Common myeloid progenitor, CD34-positive (primary cell): ENCODE data around the gene THBS4.

Source experiments
- CTCF ChIA-PET: fragments of 350-600 bp; sonication (Branson Sonifier 250); formaldehyde crosslinking; loops from one replicate; lab custom pipeline; 2021; ENCODE audit warnings: antibody characterized with exemption; lab: Charles Lee
- POLR2A ChIA-PET: fragments of 350-600 bp; sonication (Branson Sonifier 250); formaldehyde crosslinking; loops from one replicate; lab custom pipeline; 2021; ENCODE audit warnings: antibody characterized with exemption; lab: Charles Lee
- DNase-seq, 3 donors: peaks; one replicate each; pipeline versions ENCODE4 v3.0.0 to v3.0.0-alpha.2; 2013
- H3K27ac ChIP-seq, 2 experiments: 1 replicate in 1 of 2; 2 replicates in 1 of 2; pipeline ENCODE4 v1.7.0; 2013; ENCODE audit warnings: inconsistent platforms in 2 of 2, low read length in 2 of 2, mild to moderate bottlenecking in 2 of 2, low read depth in 1 of 2, moderate library complexity in 1 of 2; ENCODE audit not compliant: severe bottlenecking in 2 of 2, insufficient read depth in 1 of 2, poor library complexity in 1 of 2
- H3K27me3 ChIP-seq, 5 experiments: replicated peaks in 2 of 5; 1 replicate in 3 of 5; 2 replicates in 2 of 5; pipeline versions ENCODE4 v1.6.1 to v1.7.0; 2013; ENCODE audit warnings: low read length in 4 of 5, mild to moderate bottlenecking in 2 of 5, moderate library complexity in 2 of 5, inconsistent platforms in 1 of 5; ENCODE audit not compliant: insufficient read depth in 5 of 5, control insufficient read depth in 4 of 5
- H3K36me3 ChIP-seq, 4 experiments: 1 replicate in 2 of 4; 2 replicates in 2 of 4; pipeline versions ENCODE4 v1.6.1 to v1.7.0; 2013; ENCODE audit warnings: low read length in 3 of 4, control low read depth in 1 of 4, mild to moderate bottlenecking in 1 of 4; ENCODE audit not compliant: control insufficient read depth in 4 of 4, insufficient read depth in 4 of 4
- H3K4me1 ChIP-seq, 4 experiments: 1 replicate in 3 of 4; 2 replicates in 1 of 4; pipeline versions ENCODE4 v1.6.1 to v1.7.1; 2013; ENCODE audit warnings: low read length in 3 of 4, mild to moderate bottlenecking in 3 of 4, control low read depth in 1 of 4, inconsistent platforms in 1 of 4, moderate library complexity in 1 of 4; ENCODE audit not compliant: control insufficient read depth in 4 of 4, insufficient read depth in 4 of 4; ENCODE audit errors: control extremely low read depth in 1 of 4
- H3K4me3 ChIP-seq, 7 experiments: 1 replicate in 4 of 7; 2 replicates in 3 of 7; pipeline versions ENCODE4 v1.5.1 to v1.7.0; 2013; ENCODE audit warnings: mild to moderate bottlenecking in 7 of 7, low read length in 6 of 7, moderate library complexity in 6 of 7, inconsistent platforms in 2 of 7, low read depth in 2 of 7, control low read depth in 1 of 7; ENCODE audit not compliant: insufficient read depth in 4 of 7, control insufficient read depth in 1 of 7; ENCODE audit errors: extremely low read depth in 1 of 7
- H3K9me3 ChIP-seq, 5 experiments: 1 replicate in 4 of 5; 2 replicates in 1 of 5; pipeline versions ENCODE4 v1.6.1 to v1.7.1; 2013; ENCODE audit warnings: low read length in 4 of 5, mild to moderate bottlenecking in 2 of 5, inconsistent platforms in 1 of 5, low read depth in 1 of 5, moderate library complexity in 1 of 5; ENCODE audit not compliant: control insufficient read depth in 4 of 5, insufficient read depth in 2 of 5; ENCODE audit errors: control extremely low read depth in 1 of 5
- WGBS: methylation state at CpG from one replicate; pipeline ENCODE4 v1.1.5; 2013; ENCODE audit not compliant: insufficient coverage; 5-methylcytosine and 5-hydroxymethylcytosine counted together

Gene THBS4

DNA sequence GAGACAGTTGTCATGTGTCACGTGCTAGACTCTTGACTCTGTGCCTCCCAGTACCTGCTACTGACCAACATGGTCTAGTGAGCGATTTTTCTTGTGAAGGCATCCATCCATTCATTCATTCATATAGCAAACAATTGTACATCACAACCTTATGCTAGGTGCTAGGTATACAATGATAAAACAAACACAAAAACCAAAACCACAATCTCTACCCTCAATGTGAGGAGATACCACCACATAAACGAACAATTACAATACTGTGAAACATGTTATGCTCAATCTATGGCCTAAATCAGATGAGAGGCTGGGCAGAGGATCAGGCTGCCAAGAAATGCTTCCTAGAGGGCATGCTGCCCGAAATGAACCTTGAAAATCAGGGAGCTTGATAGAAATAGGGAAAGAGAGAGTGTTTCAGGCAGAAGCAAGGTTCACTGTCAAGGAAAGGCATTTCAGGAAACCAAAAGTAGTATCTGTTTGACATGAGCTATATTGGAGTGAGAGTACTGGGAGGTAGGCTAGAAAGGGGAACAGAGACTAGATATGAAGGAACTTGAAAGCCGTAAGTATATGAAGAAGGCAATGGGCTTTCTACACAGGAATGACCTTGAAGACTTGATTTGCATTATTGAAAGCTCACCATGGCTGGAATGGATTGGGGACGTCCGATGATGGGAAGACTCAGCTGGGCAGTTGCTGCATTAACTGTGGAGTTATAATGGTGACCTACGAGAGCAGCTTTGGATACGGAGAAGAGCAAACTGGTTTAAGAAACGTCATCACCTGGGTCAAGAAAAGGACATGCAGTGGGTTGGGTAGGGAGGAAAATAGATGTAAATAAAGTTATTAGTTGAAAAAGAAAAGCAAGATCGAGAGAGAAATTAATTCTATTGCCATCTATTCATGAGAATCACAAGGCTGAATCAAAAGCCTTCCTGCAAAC is 90.1 kb downstream of the THBS4 start:
- CTCF ChIA-PET = no interaction called here
- 96% methylated on average over 9 of the region's 11 CpGs for WGBS
- POLR2A ChIA-PET = no interaction called here
- Histone ChIP-seq H3K9me3 (peaks cover 0 to 9% (median 0%) of the 10 kb centered on the region in 5 experiments), H3K27ac (no peak overlapping the region), H3K4me1 (peaks cover 0 to 15% (median 0%) of the 10 kb centered on the region in 4 experiments), H3K27me3 (no peaks in the 10 kb centered on the region), H3K36me3 (no peaks in the 10 kb centered on the region), H3K4me3 (no peak overlapping the region)
- DNase-seq = no peak

- WGBS = 85% methylated on average over 3 of the region's 4 CpGs
- Histone ChIP-seq H3K27ac (no peak overlapping the region), H3K36me3 (no peaks in the 10 kb centered on the region), H3K9me3 (peaks cover 0 to 8% (median 2%) of the 10 kb centered on the region in 5 experiments), H3K4me1 (peaks cover 0 to 15% (median 0%) of the 10 kb centered on the region in 4 experiments), H3K4me3 (no peak overlapping the region), H3K27me3 (no peaks in the 10 kb centered on the region)
- POLR2A ChIA-PET = no interaction called here
- DNase-seq = peak in 1 of 3 donors; percentile 35
- CTCF ChIA-PET = no interaction called here
Measured at GRCh38 chr5:80125962-80126480, 90.9 kb downstream of the THBS4 start.

- peaks cover 0 to 15% (median 0%) of the 10 kb centered on the region in 4 experiments for H3K4me1 ChIP-seq
- H3K36me3 ChIP-seq = no peaks in the 10 kb centered on the region
- H3K27me3 ChIP-seq = no peaks in the 10 kb centered on the region
- no peak overlapping the region for H3K4me3 ChIP-seq
- WGBS = 100% methylated on average over 1 of the region's 4 CpGs
- ChIA-PET CTCF (no interaction called here), POLR2A (no interaction called here)
- peaks cover 0 to 6% (median 0%) of the 10 kb centered on the region in 5 experiments for H3K9me3 ChIP-seq
- DNase-seq = peak in 2 of 3 donors; percentile 37 to 60
- no peak overlapping the region for H3K27ac ChIP-seq
Measured at GRCh38 chr5:80127116-80127552, 92.0 kb downstream of the THBS4 start.

- CTCF ChIA-PET = no interaction called here
- Histone ChIP-seq H3K36me3 (no peaks in the 10 kb centered on the region), H3K27ac (no peak overlapping the region), H3K9me3 (peaks cover 0 to 6% (median 0%) of the 10 kb centered on the region in 5 experiments), H3K27me3 (no peaks in the 10 kb centered on the region), H3K4me3 (no peak overlapping the region), H3K4me1 (peaks cover 0 to 15% (median 0%) of the 10 kb centered on the region in 4 experiments)
- DNase-seq = no peak
- POLR2A ChIA-PET = no interaction called here
- 100% methylated on average over 1 of the region's 2 CpGs for WGBS
Measured at GRCh38 chr5:80128141-80128540, 93.0 kb downstream of the THBS4 start.

DNA sequence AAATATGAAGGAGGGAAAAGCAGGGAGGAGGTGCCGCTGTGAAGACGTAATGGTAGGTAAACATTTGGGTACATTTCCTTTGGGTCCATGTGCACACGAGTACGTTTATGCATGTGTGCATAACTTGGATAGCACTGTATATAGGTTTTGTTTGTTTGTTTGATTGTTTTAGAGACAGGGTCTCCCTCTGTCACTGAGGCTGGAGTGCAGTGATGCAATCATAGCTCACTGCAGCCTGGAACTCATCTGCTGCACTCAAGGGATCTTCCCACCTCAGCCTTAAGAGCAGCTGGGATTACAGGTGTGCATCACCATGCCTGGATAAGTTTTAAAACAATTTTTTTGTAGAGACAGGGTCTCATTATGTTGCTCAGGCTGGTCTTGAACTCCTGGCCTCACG is 94.0 kb downstream of the THBS4 start:
- CTCF ChIA-PET = interaction anchor here (0.9 kb wide), 1 partner anchor 125 kb away, joined by 3 read pairs; no protein-coding TSS in a partner anchor
- Histone ChIP-seq H3K4me1 (peaks cover 0 to 15% (median 0%) of the 10 kb centered on the region in 4 experiments), H3K27ac (no peak overlapping the region), H3K4me3 (no peak overlapping the region), H3K9me3 (peaks cover 0 to 6% (median 0%) of the 10 kb centered on the region in 5 experiments), H3K27me3 (no peaks in the 10 kb centered on the region), H3K36me3 (no peaks in the 10 kb centered on the region)
- DNase-seq = no peak
- WGBS = 100% methylated on average over 3 of the region's 5 CpGs
- POLR2A ChIA-PET = no interaction called here
